Activated CD8-positive, alpha-beta T cell treated with anti-CD3 and anti-CD28 coated beads for 36 hours (primary cell): ENCODE data around the gene ASB6. TPM values are rescaled to one million over a fixed set of nuclear protein-coding genes. Genes with fewer than 3 reads are reported as not detected.

Source experiments
- ATAC-seq: fragments of 200-7000 bp; cut with Tn5 transposase; one replicate; pipeline ENCODE4 v1.10.0; 2021; ENCODE audit warnings: mild to moderate bottlenecking, moderate library complexity
- CTCF ChIA-PET: fragments of 350-600 bp; sonication (Branson Sonifier 250); formaldehyde crosslinking; loops from one replicate; lab custom pipeline; 2021; ENCODE audit warnings: antibody characterized with exemption; lab: Charles Lee
- POLR2A ChIA-PET: fragments of 350-600 bp; sonication (Branson Sonifier 250); formaldehyde crosslinking; loops from one replicate; lab custom pipeline; 2021; ENCODE audit warnings: antibody characterized with exemption; lab: Charles Lee
- DNase-seq: peaks from one replicate; pipeline ENCODE4 v3.0.0-alpha.2; 2020
- H3K27ac Mint-ChIP-seq: one replicate; pipeline ENCODE4 v1.8.0; 2021; ENCODE audit warnings: mild to moderate bottlenecking, mixed read lengths
- H3K27me3 Mint-ChIP-seq: one replicate; pipeline ENCODE4 v1.8.0; 2021; ENCODE audit warnings: mixed read lengths
- H3K36me3 Mint-ChIP-seq: one replicate; pipeline ENCODE4 v1.8.0; 2021; ENCODE audit warnings: low read depth, mixed read lengths
- H3K4me1 Mint-ChIP-seq: one replicate; pipeline ENCODE4 v1.8.0; 2021; ENCODE audit warnings: low read depth, mixed read lengths
- H3K4me3 Mint-ChIP-seq: one replicate; pipeline ENCODE4 v1.8.0; 2021; ENCODE audit warnings: mild to moderate bottlenecking, moderate library complexity, mixed read lengths
- H3K9me3 Mint-ChIP-seq: one replicate; pipeline ENCODE4 v1.8.0; 2021; ENCODE audit warnings: mixed read lengths
- intact Hi-C: fragments of 100-400 bp; cut with micrococcal nuclease; formaldehyde crosslinking; loops from one replicate; pipeline ENCODE4 v1.10.0; 2022
- total RNA-seq, 2 experiments: library from RNA; stranded (reverse); gene quantifications; one replicate each; pipeline ENCODE4 v1.2.3, GENCODE V29; 2021
- TF ChIP-seq, protein P1 (sequence below): fragments of 200-600 bp; IDR thresholded peaks from one replicate; pipeline ENCODE4 v1.8.0; 2022; ENCODE audit warnings: antibody characterized with exemption, mild to moderate bottlenecking

The ASB6 gene
- total RNA-seq, 2 experiments from 2014 or later = 16.6 TPM

GRCh38 chr9:129656795-129657390 is 14.9 kb upstream of the ASB6 start:
- TF ChIP-seq, protein P1, sequence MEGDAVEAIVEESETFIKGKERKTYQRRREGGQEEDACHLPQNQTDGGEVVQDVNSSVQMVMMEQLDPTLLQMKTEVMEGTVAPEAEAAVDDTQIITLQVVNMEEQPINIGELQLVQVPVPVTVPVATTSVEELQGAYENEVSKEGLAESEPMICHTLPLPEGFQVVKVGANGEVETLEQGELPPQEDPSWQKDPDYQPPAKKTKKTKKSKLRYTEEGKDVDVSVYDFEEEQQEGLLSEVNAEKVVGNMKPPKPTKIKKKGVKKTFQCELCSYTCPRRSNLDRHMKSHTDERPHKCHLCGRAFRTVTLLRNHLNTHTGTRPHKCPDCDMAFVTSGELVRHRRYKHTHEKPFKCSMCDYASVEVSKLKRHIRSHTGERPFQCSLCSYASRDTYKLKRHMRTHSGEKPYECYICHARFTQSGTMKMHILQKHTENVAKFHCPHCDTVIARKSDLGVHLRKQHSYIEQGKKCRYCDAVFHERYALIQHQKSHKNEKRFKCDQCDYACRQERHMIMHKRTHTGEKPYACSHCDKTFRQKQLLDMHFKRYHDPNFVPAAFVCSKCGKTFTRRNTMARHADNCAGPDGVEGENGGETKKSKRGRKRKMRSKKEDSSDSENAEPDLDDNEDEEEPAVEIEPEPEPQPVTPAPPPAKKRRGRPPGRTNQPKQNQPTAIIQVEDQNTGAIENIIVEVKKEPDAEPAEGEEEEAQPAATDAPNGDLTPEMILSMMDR = no peak
- Mint-ChIP-seq H3K4me1 (no peaks in the 10 kb centered on the region), H3K4me3 (no peak overlapping the region), H3K9me3 (no peaks in the 10 kb centered on the region), H3K27me3 (no peaks in the 10 kb centered on the region), H3K36me3 (no peaks in the 10 kb centered on the region), H3K27ac (no peak overlapping the region)
- ChIA-PET CTCF (interaction anchor here (0.8 to 2.1 kb wide), 2 partner anchors 70 kb away, joined by 4 to 11 read pairs; no protein-coding TSS in a partner anchor), POLR2A (no interaction called here)
- ATAC-seq (peak; percentile 51), DNase-seq (no peak)
- intact Hi-C loops = no loop called here

GRCh38 chr9:129655696-129656095 is 13.7 kb upstream of the ASB6 start:
- Mint-ChIP-seq H3K9me3 (no peaks in the 10 kb centered on the region), H3K27ac (no peak overlapping the region), H3K4me1 (no peaks in the 10 kb centered on the region), H3K27me3 (no peaks in the 10 kb centered on the region), H3K4me3 (no peak overlapping the region), H3K36me3 (no peaks in the 10 kb centered on the region)
- no peak for DNase-seq
- no peak for ATAC-seq
- intact Hi-C loops = no loop called here
- ChIA-PET CTCF (interaction anchor here (0.8 kb wide), 1 partner anchor 71 kb away, joined by 4 read pairs; no protein-coding TSS in a partner anchor), POLR2A (interaction anchor here (0.6 to 1.1 kb wide), 2 partner anchors 16 to 42 kb away, joined by 3 read pairs; no protein-coding TSS in a partner anchor)
- TF ChIP-seq, protein P1 = no peak

- H3K27ac Mint-ChIP-seq = no peak overlapping the region
- ChIA-PET CTCF (interaction anchor here (1.3 kb wide), 1 partner anchor 72 kb away, joined by 4 read pairs; no protein-coding TSS in a partner anchor), POLR2A (no interaction called here)
- ATAC-seq = no peak
- H3K4me3 Mint-ChIP-seq = no peak overlapping the region
- no peaks in the 10 kb centered on the region for H3K9me3 Mint-ChIP-seq
- no peak for DNase-seq
- H3K4me1 Mint-ChIP-seq = no peaks in the 10 kb centered on the region
- TF ChIP-seq, protein P1 = no peak
- H3K36me3 Mint-ChIP-seq = no peaks in the 10 kb centered on the region
- H3K27me3 Mint-ChIP-seq = no peaks in the 10 kb centered on the region
- intact Hi-C loops = no loop called here
Observed at GRCh38 chr9:129655154-129655553, 13.2 kb upstream of the ASB6 start.

DNA sequence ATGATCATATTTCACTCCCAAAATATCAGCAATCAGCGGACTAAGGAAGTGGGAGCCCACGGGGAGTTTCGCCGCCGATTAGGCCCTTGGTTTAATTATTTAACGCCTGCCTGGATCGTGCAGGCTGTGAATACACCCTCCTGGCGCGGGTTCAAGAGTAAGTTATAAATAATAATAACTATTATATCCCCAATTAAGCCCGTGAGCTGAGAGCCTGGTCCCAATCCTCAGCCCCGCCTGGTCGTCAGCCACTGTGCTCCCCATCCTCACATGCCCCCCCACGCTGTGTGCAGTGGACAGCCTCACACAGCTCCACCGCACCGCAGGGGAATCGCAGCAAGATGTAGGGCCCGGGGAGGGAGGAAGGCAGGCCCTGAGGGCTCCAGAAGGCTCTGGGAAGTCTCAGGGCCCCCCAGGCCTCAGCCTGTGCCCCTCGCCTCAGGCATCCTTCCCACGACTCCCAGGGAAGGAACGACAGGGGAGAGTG is 12.6 kb upstream of the ASB6 start:
- no peaks in the 10 kb centered on the region for H3K4me1 Mint-ChIP-seq
- H3K9me3 Mint-ChIP-seq = no peaks in the 10 kb centered on the region
- H3K36me3 Mint-ChIP-seq = no peaks in the 10 kb centered on the region
- H3K27ac Mint-ChIP-seq = no peak overlapping the region
- DNase-seq = no peak
- CTCF ChIA-PET = interaction anchor here (1.3 kb wide), 1 partner anchor 72 kb away, joined by 4 read pairs; no protein-coding TSS in a partner anchor
- no peak for ATAC-seq
- no peak overlapping the region for H3K4me3 Mint-ChIP-seq
- intact Hi-C loops = no loop called here
- TF ChIP-seq, protein P1 = no peak
- POLR2A ChIA-PET = no interaction called here
- no peaks in the 10 kb centered on the region for H3K27me3 Mint-ChIP-seq

DNA sequence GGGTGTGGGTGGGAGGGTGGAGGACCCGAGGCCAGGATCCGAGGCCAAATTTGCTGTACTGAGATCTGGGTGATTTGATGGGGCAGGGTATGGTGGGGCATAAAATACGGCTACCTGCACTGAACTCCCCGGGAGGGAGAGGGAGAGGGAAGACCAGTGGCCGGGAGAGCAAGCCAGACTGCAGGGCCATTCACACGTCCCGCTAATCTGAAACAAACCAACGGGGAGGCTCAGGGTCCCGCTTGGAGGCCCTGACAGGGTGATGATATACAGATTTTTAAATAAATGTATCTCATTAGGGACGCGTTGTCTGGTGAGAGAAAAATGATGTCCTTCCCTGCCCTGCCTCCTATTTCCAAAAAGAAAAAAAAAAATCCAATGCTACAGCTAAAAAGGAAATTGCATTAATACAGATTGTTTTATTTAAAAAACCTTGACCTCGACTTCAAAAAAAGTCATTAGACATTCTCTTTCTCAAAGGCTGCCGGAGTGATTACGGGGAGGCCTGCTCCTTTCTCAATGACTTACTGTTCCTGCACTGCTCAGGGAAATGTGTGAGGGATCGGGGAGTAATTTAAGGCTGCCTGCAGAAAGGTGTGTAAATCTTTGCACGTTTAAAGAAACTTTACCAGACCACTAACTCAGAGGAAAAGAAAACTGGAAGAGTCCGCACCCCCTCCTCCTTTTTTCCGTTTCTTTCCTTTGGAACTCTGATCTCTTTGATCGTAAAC is 12.0 kb upstream of the ASB6 start:
- CTCF ChIA-PET = interaction anchor here (1.3 kb wide), 1 partner anchor 73 kb away, joined by 4 read pairs; no protein-coding TSS in a partner anchor
- no peak overlapping the region for H3K27ac Mint-ChIP-seq
- H3K4me1 Mint-ChIP-seq = no peaks in the 10 kb centered on the region
- DNase-seq = no peak
- intact Hi-C loops = no loop called here
- H3K36me3 Mint-ChIP-seq = no peaks in the 10 kb centered on the region
- POLR2A ChIA-PET = no interaction called here
- ATAC-seq = no peak
- TF ChIP-seq, protein P1 = no peak
- H3K4me3 Mint-ChIP-seq = no peak overlapping the region
- no peaks in the 10 kb centered on the region for H3K27me3 Mint-ChIP-seq
- no peaks in the 10 kb centered on the region for H3K9me3 Mint-ChIP-seq
